Left ventricle myocardium superior (tissue), 1 donor: Measurements from ENCODE around the gene ZDHHC21. TPM values are rescaled to one million over a fixed set of nuclear protein-coding genes. Genes with fewer than 3 reads are reported as not detected.
"Not testable (repeated sequence)": the region's sequence is repeated elsewhere in the genome, so short reads cannot be mapped to it uniquely, and the experiment has no call there.

ENCODE experiments used
- ATAC-seq: fragments of 200-7000 bp; cut with Tn5 transposase; one replicate; pipeline ENCODE4 v1.9.1; 2020; ENCODE audit warnings: mild to moderate bottlenecking, moderate library complexity
- DNase-seq: peaks from one replicate; pipeline ENCODE4 v3.0.0-alpha.2; 2020
- intact Hi-C: fragments of 100-400 bp; cut with micrococcal nuclease; formaldehyde crosslinking; loops from one replicate; pipeline ENCODE4 v1.11.0; 2022
- total RNA-seq: library from RNA; stranded (reverse); fragmentation: NEBNext Ultra II Directional; extraction: Animal tissue kit (Norgen Biotek cat#: 25700); gene quantifications from one replicate; pipeline ENCODE4 v1.2.1, GENCODE V29; 2021
- donor health status: DM: no; HTN: yes; CAD: no; lungs with severe emphysema.

The ZDHHC21 gene
- total RNA-seq, 1 donor from 2014 or later, result 7.2 TPM

DNA sequence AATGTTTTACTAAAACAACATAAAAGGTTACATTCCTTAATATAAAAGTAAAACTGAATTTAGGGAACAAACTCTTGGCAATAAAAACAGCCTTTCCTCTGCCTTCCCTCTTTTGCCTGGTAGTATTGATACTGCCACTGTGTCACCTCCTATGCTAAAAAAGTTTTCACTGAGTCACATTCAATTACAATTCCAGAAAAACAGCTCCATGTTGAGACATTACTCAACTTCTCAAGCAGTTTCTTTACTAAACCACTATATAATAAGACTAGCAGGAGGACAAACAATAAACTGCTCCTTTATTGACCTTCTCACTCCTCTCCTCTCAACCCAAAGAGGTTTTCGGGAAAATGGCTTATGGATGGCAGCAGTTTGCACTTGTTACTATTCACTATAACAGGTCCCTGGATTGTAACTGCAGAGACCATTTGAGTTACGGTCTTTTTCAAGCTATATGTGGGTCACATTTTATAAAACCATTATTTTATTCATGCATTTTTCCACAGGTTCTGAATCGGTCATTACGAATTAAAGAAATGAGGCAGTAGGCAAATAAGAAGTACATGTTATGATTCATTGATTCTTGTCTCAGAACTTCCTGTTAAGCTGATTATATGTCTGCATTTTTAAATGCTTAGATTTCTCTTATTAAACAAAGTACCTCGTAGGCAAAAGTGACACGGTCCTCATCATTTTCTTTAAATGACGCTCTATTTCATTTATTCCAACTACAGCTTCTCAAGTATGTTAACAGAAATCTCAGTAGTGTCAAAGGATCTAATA lies 2.1 kb downstream of the ZDHHC21 start:
- ATAC-seq (no peak), DNase-seq (no peak)
- intact Hi-C loops, result no loop called here

GRCh38 chr9:14687042-14687719 lies 6.1 kb downstream of the ZDHHC21 start:
- DNase-seq (no peak), ATAC-seq (no peak)
- intact Hi-C loops, result no loop called here

DNA sequence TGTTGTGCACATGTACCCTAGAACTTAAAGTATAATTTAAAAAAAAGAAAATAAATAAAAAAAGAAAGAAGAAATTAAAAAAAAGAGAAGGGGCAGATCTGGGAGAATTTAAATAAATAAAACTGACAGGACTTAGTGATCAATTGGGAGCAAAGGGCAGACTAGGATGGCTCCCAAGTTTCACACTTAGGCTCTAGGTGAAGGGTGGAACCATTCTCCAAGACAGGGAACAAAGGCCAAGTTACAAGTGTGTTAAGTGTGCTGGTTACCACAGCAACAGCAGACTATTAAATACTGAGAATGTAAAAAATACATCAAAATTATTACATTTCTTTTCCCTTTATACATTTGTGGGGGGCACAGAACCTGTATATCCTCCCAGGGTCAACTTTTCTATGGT lies 7.1 kb downstream of the ZDHHC21 start:
- DNase-seq, result no peak
- no peak for ATAC-seq
- intact Hi-C loops, result no loop called here

GRCh38 chr9:14682616-14683015 lies 10.6 kb downstream of the ZDHHC21 start:
- DNase-seq, intact Hi-C loops, ATAC-seq: not testable (repeated sequence)

- intact Hi-C loops, result no loop called here
- DNase-seq, result no peak
- ATAC-seq, result no peak
Observed at GRCh38 chr9:14678776-14679175, 14.5 kb downstream of the ZDHHC21 start.

GRCh38 chr9:14677872-14678271 lies 15.4 kb downstream of the ZDHHC21 start:
- intact Hi-C loops, result no loop called here
- ATAC-seq (no peak), DNase-seq (no peak)

DNA sequence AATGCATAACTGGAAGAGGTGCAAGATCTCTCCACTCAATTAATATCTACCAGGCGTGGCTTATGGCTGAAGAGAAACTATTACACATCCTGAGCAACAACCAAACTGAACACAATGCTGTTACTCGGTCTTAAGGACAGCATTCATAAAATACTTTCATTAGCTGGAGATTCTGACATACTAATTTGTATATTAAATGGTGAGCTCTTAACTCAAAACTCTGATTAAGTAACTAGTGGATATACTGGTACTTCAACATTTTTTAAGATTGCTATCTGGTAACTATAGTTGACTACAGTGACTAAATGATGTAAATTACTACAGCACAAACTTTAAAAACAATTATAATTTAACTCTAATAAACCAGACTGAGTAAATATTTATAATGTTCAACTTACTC lies 15.8 kb downstream of the ZDHHC21 start:
- ATAC-seq, result no peak
- intact Hi-C loops, result no loop called here
- no peak for DNase-seq

- ATAC-seq (no peak), DNase-seq (no peak)
- intact Hi-C loops, result no loop called here
Observed at GRCh38 chr9:14674630-14675029, 18.6 kb downstream of the ZDHHC21 start.

- intact Hi-C loops, result no loop called here
- no peak for ATAC-seq
Observed at GRCh38 chr9:14671377-14671776, 21.9 kb downstream of the ZDHHC21 start.

DNA sequence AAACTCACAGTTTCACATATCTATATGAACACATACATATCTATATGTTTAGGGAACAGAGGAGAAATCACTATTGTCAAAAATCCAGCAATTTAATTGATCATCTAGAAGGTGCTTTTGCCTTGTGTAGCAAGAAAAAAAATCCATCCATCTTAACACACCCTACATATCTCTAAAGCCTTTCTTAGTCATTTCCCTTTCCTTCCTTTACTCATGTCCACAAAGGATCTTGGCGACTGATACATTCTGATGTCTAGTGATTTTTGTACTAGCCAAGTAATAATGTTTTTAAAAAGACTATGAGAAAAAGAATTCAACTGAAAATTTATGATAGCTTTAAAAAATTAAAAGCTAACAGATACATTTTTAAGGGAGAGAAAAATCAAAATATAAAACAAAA lies 22.5 kb downstream of the ZDHHC21 start:
- DNase-seq (no peak), ATAC-seq (no peak)
- intact Hi-C loops, result no loop called here

More at GRCh38 chr9:14671377-14671776, 21.9 kb downstream of the ZDHHC21 start:
- DNase-seq, result no peak

GRCh38 chr9:14664022-14664421 lies 29.2 kb downstream of the ZDHHC21 start:
- ATAC-seq, intact Hi-C loops, DNase-seq: not testable (repeated sequence)

- intact Hi-C loops, result no loop called here
- no peak for DNase-seq
- no peak for ATAC-seq
Observed at GRCh38 chr9:14662060-14662453, 31.2 kb downstream of the ZDHHC21 start.

DNA sequence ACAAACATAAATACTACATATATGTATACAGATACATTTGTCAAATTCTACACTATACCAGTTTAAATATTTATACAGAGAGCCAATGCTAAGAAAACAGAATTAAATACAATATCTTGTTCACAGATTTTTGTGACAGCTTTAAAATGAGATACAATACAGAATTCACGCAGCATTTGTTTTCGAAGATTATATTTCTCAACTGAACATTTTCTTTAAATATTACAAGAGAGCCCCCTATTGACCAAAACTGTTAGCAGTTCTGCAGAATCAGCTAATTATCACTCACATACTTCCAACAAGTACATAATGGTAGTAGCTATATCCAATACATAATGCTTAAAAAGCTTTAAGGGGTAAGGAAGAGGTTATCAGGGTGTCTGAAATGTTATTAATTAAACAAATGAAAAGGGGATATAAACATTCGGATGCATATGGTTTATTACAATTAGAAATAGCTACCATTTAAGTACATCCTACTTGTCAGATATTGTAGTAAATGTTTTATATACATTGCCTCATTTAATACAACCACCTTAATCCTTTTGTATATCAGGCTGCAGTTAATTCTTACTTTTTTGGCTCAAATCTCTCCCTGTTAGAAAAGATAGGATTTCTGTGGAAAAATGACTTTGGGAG lies 31.7 kb downstream of the ZDHHC21 start:
- no peak for ATAC-seq
- intact Hi-C loops, result no loop called here
- no peak for DNase-seq

- DNase-seq, result no peak
- intact Hi-C loops, result no loop called here
Observed at GRCh38 chr9:14660721-14661120, 32.5 kb downstream of the ZDHHC21 start.

DNA sequence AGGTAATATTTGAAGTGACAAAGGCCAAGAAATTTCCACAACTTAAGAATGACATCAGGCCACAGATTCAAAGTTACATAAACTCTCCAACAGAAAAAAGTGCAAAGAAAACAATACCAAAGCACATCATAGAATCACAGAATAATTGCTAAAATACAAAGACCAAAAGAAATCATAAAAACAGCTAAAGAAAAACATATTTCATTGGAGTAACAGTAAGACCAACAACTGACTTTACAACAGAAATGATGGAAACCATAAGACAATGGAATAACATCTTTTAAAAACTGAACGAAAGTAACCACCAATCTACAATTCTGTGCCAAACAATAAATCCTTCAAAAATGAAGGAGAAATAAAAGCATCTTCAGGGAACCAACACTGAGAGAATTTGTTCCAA lies 38.3 kb downstream of the ZDHHC21 start:
- no peak for DNase-seq
- intact Hi-C loops, result loop anchor here (10.0 kb wide), 1 partner anchor 190 kb away; no protein-coding TSS in a partner anchor
- no peak for ATAC-seq

More at GRCh38 chr9:14660721-14661120, 32.5 kb downstream of the ZDHHC21 start:
- ATAC-seq, result no peak

DNA sequence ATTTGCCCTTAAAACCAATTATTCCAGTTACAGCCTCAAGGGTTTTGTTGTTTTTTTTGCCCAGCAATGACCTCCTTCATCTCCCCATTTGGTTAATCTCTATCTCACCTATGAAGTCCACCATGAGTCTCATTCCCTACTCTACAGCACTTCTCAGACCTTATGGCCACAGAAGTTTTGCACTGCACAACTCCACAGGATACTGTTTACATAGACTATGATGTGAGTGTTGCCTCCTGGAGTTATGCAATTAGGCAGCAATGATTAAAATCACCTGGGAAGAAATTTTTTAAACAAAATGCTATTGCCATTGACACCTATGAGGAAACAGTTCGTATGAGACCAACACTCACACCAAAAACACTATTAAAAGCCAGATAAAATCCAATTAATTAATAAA lies 39.7 kb downstream of the ZDHHC21 start:
- intact Hi-C loops, result loop anchor here (10.0 kb wide), 1 partner anchor 189 kb away; no protein-coding TSS in a partner anchor
- DNase-seq, result no peak
- ATAC-seq, result no peak

- no peak for ATAC-seq
- intact Hi-C loops, result loop anchor here (10.0 kb wide), 1 partner anchor 188 kb away; no protein-coding TSS in a partner anchor
- no peak for DNase-seq
Observed at GRCh38 chr9:14652729-14653377, 40.4 kb downstream of the ZDHHC21 start.

- DNase-seq, result no peak
- ATAC-seq, result no peak
- intact Hi-C loops, result loop anchor here (10.0 kb wide), 1 partner anchor 186 kb away; no protein-coding TSS in a partner anchor
Observed at GRCh38 chr9:14650596-14650995, 42.6 kb downstream of the ZDHHC21 start.

- no peak for DNase-seq
- intact Hi-C loops, result no loop called here
- ATAC-seq, result no peak
Observed at GRCh38 chr9:14645648-14646047, 47.6 kb downstream of the ZDHHC21 start.
